ENCODE data around the gene PPARG. TPM values are rescaled to one million over a fixed set of nuclear protein-coding genes. Genes with fewer than 3 reads are reported as not detected.
"Not testable (repeated sequence)": the region's sequence is repeated elsewhere in the genome, so short reads cannot be mapped to it uniquely, and the experiment has no call there.

Gene PPARG
- total RNA-seq, 1 donor from 2014 or later, result 10.1 TPM

DNA sequence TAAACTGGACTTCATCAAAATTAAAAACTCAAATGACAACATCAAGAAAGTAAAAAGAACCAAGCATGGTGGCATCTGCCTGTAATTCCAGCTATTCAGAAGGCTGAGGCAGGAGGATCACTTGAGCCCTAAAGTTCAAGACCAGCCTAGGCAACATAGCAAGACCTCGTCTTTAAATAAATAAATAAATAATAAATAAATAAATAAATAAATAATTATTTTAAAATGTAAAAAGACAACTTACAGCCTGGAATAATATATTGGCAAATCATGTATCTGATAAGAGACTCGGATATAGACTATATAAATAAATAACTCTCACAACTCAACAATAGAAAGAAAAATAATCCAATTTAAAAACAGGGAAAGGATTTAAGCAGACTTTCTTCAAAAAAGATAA, 4.3 kb upstream of the PPARG start:
- no peak overlapping the region for H3K27ac Mint-ChIP-seq
- H3K4me1 Mint-ChIP-seq, result peaks cover 35% of the 10 kb centered on the region
- no peak overlapping the region for H3K4me3 Mint-ChIP-seq
- H3K27me3 Mint-ChIP-seq (ENCODE audit: low read depth), result peaks cover 25% of the 10 kb centered on the region
- no peaks in the 10 kb centered on the region for H3K36me3 Mint-ChIP-seq
- DNase-seq (ENCODE audit: low spot score in 2 of 2, unreplicated experiment in 2 of 2), result no peak
- H3K9me3 Mint-ChIP-seq, result no peaks in the 10 kb centered on the region
- no peak for TF ChIP-seq CTCF (IDR thresholded peaks at IDR 0.05; ENCODE audit: unreplicated experiment)

DNA sequence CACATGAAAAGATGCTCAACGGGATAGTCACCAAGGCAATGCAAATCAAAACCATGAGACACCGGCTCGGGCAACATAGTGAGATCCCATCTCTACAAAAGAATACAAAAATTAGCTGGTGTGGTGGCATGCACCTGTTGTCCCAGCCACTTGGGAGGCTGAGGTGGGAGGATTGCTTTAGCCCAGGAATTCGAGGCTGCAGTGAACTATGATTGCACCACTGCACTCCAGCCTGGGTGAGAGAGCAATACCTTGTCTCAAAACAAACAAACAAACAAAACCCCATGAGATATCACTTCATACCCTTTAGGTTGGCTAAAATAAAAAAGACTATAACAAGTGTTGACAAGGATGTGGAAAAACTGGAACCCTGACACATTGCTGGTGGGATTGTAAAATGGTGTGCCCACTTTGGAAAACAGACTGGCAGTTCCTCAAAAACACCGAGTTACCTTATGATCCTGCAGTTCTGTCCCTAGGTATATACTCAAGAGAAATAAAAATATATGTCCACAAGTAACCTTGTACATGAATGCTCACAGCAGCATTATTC, 3.8 kb upstream of the PPARG start:
- TF ChIP-seq CTCF (IDR thresholded peaks at IDR 0.05; ENCODE audit: unreplicated experiment), result no peak
- no peak for DNase-seq (ENCODE audit: low spot score in 2 of 2, unreplicated experiment in 2 of 2)
- no peak overlapping the region for H3K27ac Mint-ChIP-seq
- no peaks in the 10 kb centered on the region for H3K36me3 Mint-ChIP-seq
- no peak overlapping the region for H3K4me3 Mint-ChIP-seq
- H3K27me3 Mint-ChIP-seq (ENCODE audit: low read depth), result peaks cover 26% of the 10 kb centered on the region
- peaks cover 30% of the 10 kb centered on the region for H3K4me1 Mint-ChIP-seq
- no peaks in the 10 kb centered on the region for H3K9me3 Mint-ChIP-seq

- H3K27me3 Mint-ChIP-seq (ENCODE audit: low read depth), result peaks cover 26% of the 10 kb centered on the region
- not testable (repeated sequence) for H3K27ac Mint-ChIP-seq; H3K9me3 Mint-ChIP-seq; DNase-seq (ENCODE audit: low spot score in 2 of 2, unreplicated experiment in 2 of 2); H3K36me3 Mint-ChIP-seq
- peaks cover 23% of the 10 kb centered on the region for H3K4me1 Mint-ChIP-seq
- peak overlapping the region; percentile 34 for H3K4me3 Mint-ChIP-seq
Measured at GRCh38 chr3:12285779-12286178, 3.1 kb upstream of the PPARG start.

DNA sequence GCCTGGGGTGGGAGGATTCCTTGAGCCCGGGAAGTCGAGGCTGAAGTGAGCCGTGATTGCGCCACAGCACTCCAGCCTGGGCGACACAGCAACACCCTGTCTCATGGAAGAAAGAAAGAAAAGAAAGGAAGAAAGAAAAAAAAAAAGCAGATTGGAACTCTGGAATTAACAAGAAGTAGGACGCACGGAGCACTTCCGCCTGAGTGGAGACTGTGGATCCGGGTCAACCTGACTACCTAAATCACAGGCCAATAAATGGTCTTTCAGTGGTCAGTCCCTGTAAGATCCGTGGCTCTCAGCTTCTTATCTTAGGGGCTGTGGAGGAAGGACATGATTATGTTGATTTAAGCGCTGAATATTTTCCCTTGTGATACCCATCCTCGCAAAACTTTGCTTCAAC, 2.4 kb upstream of the PPARG start:
- no peak overlapping the region for H3K27ac Mint-ChIP-seq
- H3K27me3 Mint-ChIP-seq (ENCODE audit: low read depth), result peaks cover 26% of the 10 kb centered on the region
- no peaks in the 10 kb centered on the region for H3K9me3 Mint-ChIP-seq
- DNase-seq (ENCODE audit: low spot score in 2 of 2, unreplicated experiment in 2 of 2), result no peak
- H3K4me3 Mint-ChIP-seq, result peak overlapping the region; percentile 75
- H3K4me1 Mint-ChIP-seq, result peaks cover 22% of the 10 kb centered on the region
- no peak for TF ChIP-seq CTCF (IDR thresholded peaks at IDR 0.05; ENCODE audit: unreplicated experiment)
- H3K36me3 Mint-ChIP-seq, result no peaks in the 10 kb centered on the region

- Mint-ChIP-seq H3K27me3 (ENCODE audit: low read depth) (peaks cover 27% of the 10 kb centered on the region), H3K27ac (peak overlapping the region; percentile 67)
Measured at GRCh38 chr3:12286927-12287726, 1.7 kb upstream of the PPARG start.

More at GRCh38 chr3:12286927-12287726, 1.7 kb upstream of the PPARG start:
- Mint-ChIP-seq H3K9me3 (no peaks in the 10 kb centered on the region), H3K36me3 (no peaks in the 10 kb centered on the region), H3K4me3 (peak overlapping the region; percentile 75), H3K4me1 (peaks cover 22% of the 10 kb centered on the region)
- DNase-seq (ENCODE audit: low spot score in 2 of 2, unreplicated experiment in 2 of 2), result peak in 1 of 2 experiments; percentile 51
- TF ChIP-seq CTCF (IDR thresholded peaks at IDR 0.05; ENCODE audit: unreplicated experiment), result no peak

All from mesothelial cell of epicardium (in vitro differentiated cells).